OCI-LY7 (cell line): ENCODE data around the gene DUSP18. TPM values are rescaled to one million over a fixed set of nuclear protein-coding genes. Genes with fewer than 3 reads are reported as not detected.

ENCODE experiments used
- BruUV-seq: library from RNA; stranded (reverse); fragments of 400-500 nt; replicated peaks from 2 replicates; lab custom pipeline; 2021; lab: Mats Ljungman, UMichigan
- CTCF ChIA-PET: fragments of 300-600 bp; sonication (Branson Sonifier 250); formaldehyde crosslinking; loops from one replicate; lab custom pipeline; 2022; ENCODE audit warnings: antibody characterized with exemption; ENCODE audit not compliant: unreplicated experiment; lab: Charles Lee
- POLR2A ChIA-PET: fragments of 300-600 bp; sonication (Branson Sonifier 250); formaldehyde crosslinking; loops from one replicate; lab custom pipeline; 2022; ENCODE audit warnings: antibody characterized with exemption; lab: Charles Lee
- DNase-seq: peaks from one replicate; pipeline ENCODE4 v3.0.0-alpha.2; 2015; ENCODE audit warnings: low spot score
- H2AFZ ChIP-seq: fragments of 200-600 bp; sonication (generic), shearing (Covaris generic); 2 replicates; pipeline ENCODE4 v1.6.1; 2014; ENCODE audit warnings: mild to moderate bottlenecking, antibody characterized with exemption, low read length, moderate library complexity
- H3K27ac ChIP-seq: fragments of 200-600 bp; sonication (generic); 2 replicates; pipeline ENCODE4 v1.5.1; 2014; ENCODE audit warnings: mixed run types, low read depth, mild to moderate bottlenecking, moderate library complexity, low read length, inconsistent platforms; ENCODE audit not compliant: poor library complexity, severe bottlenecking
- H3K36me3 ChIP-seq: fragments of 200-600 bp; sonication (generic); 2 replicates; pipeline ENCODE4 v1.6.1; 2014; ENCODE audit warnings: mild to moderate bottlenecking, antibody characterized with exemption, low read length, moderate library complexity, mixed read lengths; ENCODE audit not compliant: insufficient read depth
- H3K4me1 ChIP-seq: fragments of 200-600 bp; sonication (generic); 2 replicates; pipeline ENCODE4 v1.5.1; 2014; ENCODE audit warnings: mild to moderate bottlenecking, low read length; ENCODE audit not compliant: insufficient read depth, poor library complexity, severe bottlenecking
- H3K4me2 ChIP-seq: fragments of 200-600 bp; sonication (generic); 2 replicates; pipeline ENCODE4 v1.6.1; 2014; ENCODE audit warnings: mild to moderate bottlenecking, low read length
- H3K4me3 ChIP-seq: fragments of 200-600 bp; sonication (generic); 2 replicates; pipeline ENCODE4 v1.5.1; 2014; ENCODE audit warnings: mild to moderate bottlenecking, low read depth, low read length; ENCODE audit not compliant: poor library complexity, severe bottlenecking
- H3K79me2 ChIP-seq: fragments of 200-600 bp; sonication (generic); 2 replicates; pipeline ENCODE4 v1.6.1; 2016; ENCODE audit warnings: low read depth, mild to moderate bottlenecking, low read length, moderate library complexity, mixed read lengths; ENCODE audit not compliant: insufficient read depth
- H3K9me2 ChIP-seq: fragments of 200-600 bp; sonication (generic); 2 replicates; pipeline ENCODE4 v1.6.1; 2016; ENCODE audit warnings: mild to moderate bottlenecking, low read length, mixed read lengths; ENCODE audit not compliant: insufficient read depth
- H3K9me3 ChIP-seq: fragments of 200-600 bp; sonication (generic); 2 replicates; pipeline ENCODE4 v1.6.1; 2014; ENCODE audit warnings: mild to moderate bottlenecking, mixed run types, low read length, mixed read lengths
- H4K20me1 ChIP-seq: fragments of 200-600 bp; sonication (generic); 2 replicates; pipeline ENCODE4 v1.6.1; 2014; ENCODE audit warnings: mild to moderate bottlenecking, antibody characterized with exemption, low read length, moderate library complexity, mixed read lengths; ENCODE audit not compliant: insufficient read depth
- CTCF ChIP-seq: fragments of 200-600 bp; sonication (generic); conservative IDR thresholded peaks from 2 replicates; pipeline ENCODE4 v1.5.1; 2014; ENCODE audit warnings: mild to moderate bottlenecking, antibody characterized with exemption, low read length, moderate library complexity, mixed read lengths
- EZH2phosphoT487 ChIP-seq: fragments of 200-600 bp; sonication (generic); IDR thresholded peaks from 2 replicates; pipeline ENCODE4 v1.6.1; 2018; ENCODE audit warnings: low read depth, borderline replicate concordance, mild to moderate bottlenecking, mixed run types, antibody characterized with exemption, low read length, moderate library complexity, mixed read lengths
- intact Hi-C: fragments of 100-400 bp; cut with micrococcal nuclease; formaldehyde crosslinking; loops from one replicate; pipeline ENCODE4 v1.10.0; 2022; ENCODE audit not compliant: unreplicated experiment
- total RNA-seq, 2 experiments: library from RNA; depleted of rRNA in 1 of 2; stranded (reverse); fragments of >200 nt in 1 of 2; shearing (Covaris generic) in 1 of 2; gene quantifications; 2 replicates each; pipeline ENCODE4 v1.2.3, GENCODE V29; 2014 to 2022

Gene DUSP18
- total RNA-seq, 2 experiments from 2014 or later: 5.0 to 6.4 TPM

- no peak overlapping the region for H3K27ac ChIP-seq
- H4K20me1 ChIP-seq: no peaks in the 10 kb centered on the region
- ChIA-PET POLR2A (no interaction called here), CTCF (no interaction called here)
- H3K79me2 ChIP-seq: no peaks in the 10 kb centered on the region
- peaks cover 8% of the 10 kb centered on the region for H3K4me1 ChIP-seq
- intact Hi-C loops: no loop called here
- BruUV-seq: no TSS peak
- H3K4me2 ChIP-seq: peak overlapping the region; percentile 94
- no peak overlapping the region; the same call in 1 of the 2 replicates for H2AFZ ChIP-seq
- no peaks in the 10 kb centered on the region for H3K9me2 ChIP-seq
- H3K4me3 ChIP-seq: peak overlapping the region; percentile 86
- DNase-seq: no peak
- no peaks in the 10 kb centered on the region for H3K36me3 ChIP-seq
- TF ChIP-seq CTCF: no peak
- no peak for TF ChIP-seq EZH2phosphoT487
- no peaks in the 10 kb centered on the region for H3K9me3 ChIP-seq
Observed at GRCh38 chr22:30668386-30668710, 673 bp upstream of the DUSP18 start.

- BruUV-seq: no TSS peak
- POLR2A ChIA-PET: no interaction called here
Observed at GRCh38 chr22:30667107-30667493, 575 bp downstream of the DUSP18 start.

More at GRCh38 chr22:30667107-30667493, 575 bp downstream of the DUSP18 start:
- H3K79me2 ChIP-seq: no peaks in the 10 kb centered on the region
- H3K27ac ChIP-seq: no peak overlapping the region
- no peak for TF ChIP-seq CTCF
- TF ChIP-seq EZH2phosphoT487: no peak
- no peaks in the 10 kb centered on the region for H3K9me3 ChIP-seq
- DNase-seq: no peak
- H3K4me1 ChIP-seq: peaks cover 8% of the 10 kb centered on the region
- peak overlapping the region; percentile 86 for H3K4me3 ChIP-seq
- peak overlapping the region; percentile 94 for H3K4me2 ChIP-seq
- intact Hi-C loops: no loop called here
- H3K9me2 ChIP-seq: no peaks in the 10 kb centered on the region
- peak overlapping the region; percentile 87 for H2AFZ ChIP-seq
- no peaks in the 10 kb centered on the region for H4K20me1 ChIP-seq
- CTCF ChIA-PET: interaction anchor here (0.7 kb wide), 1 partner anchor 32 kb away, joined by 3 read pairs; no protein-coding TSS in a partner anchor
- no peaks in the 10 kb centered on the region for H3K36me3 ChIP-seq
